Parathyroid adenoma (tissue), 2 donors: ENCODE results near the gene PTTG1.

Source experiments
- H2AFZ ChIP-seq: fragments of 300-600 bp; sonication (generic); one replicate; pipeline ENCODE4 v1.7.0; 2017; ENCODE audit warnings: antibody characterized with exemption, mild to moderate bottlenecking
- H3K27ac ChIP-seq: fragments of 300-600 bp; sonication (generic); one replicate; pipeline ENCODE4 v1.7.0; 2017
- H3K27me3 ChIP-seq: fragments of 300-600 bp; sonication (generic); one replicate; pipeline ENCODE4 v1.7.0; 2017; ENCODE audit warnings: low read length; ENCODE audit not compliant: control insufficient read depth, insufficient read depth
- H3K36me3 ChIP-seq: fragments of 300-600 bp; sonication (generic); one replicate; pipeline ENCODE4 v1.7.0; 2017; ENCODE audit warnings: low read length; ENCODE audit not compliant: control insufficient read depth, insufficient read depth
- H3K4me1 ChIP-seq: fragments of 300-600 bp; sonication (generic); one replicate; pipeline ENCODE4 v1.7.0; 2017; ENCODE audit warnings: control low read depth
- H3K4me2 ChIP-seq: fragments of 300-600 bp; sonication (generic); one replicate; pipeline ENCODE4 v1.7.0; 2017; ENCODE audit warnings: low read length
- H3K4me3 ChIP-seq: fragments of 300-600 bp; sonication (generic); one replicate; pipeline ENCODE4 v1.7.0; 2017; ENCODE audit warnings: low read depth, low read length
- H3K79me2 ChIP-seq: fragments of 300-600 bp; sonication (generic); one replicate; pipeline ENCODE4 v1.7.0; 2017; ENCODE audit warnings: control low read depth
- H3K9ac ChIP-seq: fragments of 300-600 bp; sonication (generic); one replicate; pipeline ENCODE4 v1.7.0; 2017; ENCODE audit warnings: mild to moderate bottlenecking
- H3K9me3 ChIP-seq: fragments of 300-600 bp; sonication (generic); one replicate; pipeline ENCODE4 v1.7.0; 2017; ENCODE audit warnings: low read length; ENCODE audit not compliant: control insufficient read depth
- TF ChIP-seq, protein P1 (sequence below): fragments of 300-600 bp; sonication (generic); IDR thresholded peaks from one replicate; pipeline ENCODE4 v1.7.0; 2017; ENCODE audit warnings: antibody characterized with exemption, mild to moderate bottlenecking
- donor health status: primary hyperparathyroidism.

PTTG1 gene

DNA sequence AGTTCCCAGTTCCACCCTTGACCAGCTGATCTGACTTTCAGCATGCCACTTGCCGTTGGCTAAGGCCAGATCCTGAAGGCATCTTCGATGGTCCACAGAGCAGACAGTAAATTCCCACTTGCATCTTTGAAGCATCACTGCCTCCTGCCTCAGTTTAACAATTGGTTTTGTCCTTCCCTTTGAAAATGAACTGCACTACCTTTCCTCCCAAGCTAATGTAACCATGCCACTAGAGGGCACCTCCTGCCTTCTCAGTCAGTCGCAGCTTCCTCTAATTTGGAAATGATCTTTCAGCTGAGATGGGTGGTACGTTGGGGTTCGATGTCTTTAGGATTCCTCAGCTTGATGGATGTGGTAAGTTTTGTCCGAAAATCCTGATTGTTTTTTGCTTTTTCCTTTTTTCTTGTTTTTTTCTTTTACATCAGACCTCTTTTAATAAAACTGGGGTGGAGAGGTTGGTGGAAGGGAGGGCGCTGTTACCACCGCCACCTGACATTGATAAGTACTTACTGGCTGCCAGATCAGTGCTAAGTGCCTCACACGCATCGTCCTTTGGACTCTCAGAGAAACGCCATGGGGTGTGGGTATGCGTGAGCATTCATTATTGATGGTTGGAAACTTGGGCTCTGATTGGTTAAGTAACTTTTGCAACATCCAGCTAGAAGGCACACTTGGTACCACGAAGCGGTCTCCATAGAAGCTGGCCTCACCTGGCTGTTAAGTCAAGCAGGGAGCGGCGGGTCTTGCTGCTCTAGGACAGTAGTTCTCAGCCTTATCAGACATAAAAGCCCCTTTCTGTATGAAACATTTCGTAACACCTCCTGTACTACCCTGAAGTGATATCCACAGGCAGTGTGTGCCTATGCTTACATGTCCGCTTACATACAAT is 16.9 kb downstream of the PTTG1 start:
- no peaks in the 10 kb centered on the region for H3K36me3 ChIP-seq
- peak overlapping the region; percentile 98 for H3K4me2 ChIP-seq
- H3K79me2 ChIP-seq: no peaks in the 10 kb centered on the region
- no peak overlapping the region for H3K27ac ChIP-seq
- no peaks in the 10 kb centered on the region for H3K27me3 ChIP-seq
- peak overlapping the region; percentile 84 for H2AFZ ChIP-seq
- no peaks in the 10 kb centered on the region for H3K9me3 ChIP-seq
- peaks cover 10% of the 10 kb centered on the region for H3K4me1 ChIP-seq
- H3K4me3 ChIP-seq: peak overlapping the region; percentile 58
- no peak overlapping the region for H3K9ac ChIP-seq
- TF ChIP-seq, protein P1, sequence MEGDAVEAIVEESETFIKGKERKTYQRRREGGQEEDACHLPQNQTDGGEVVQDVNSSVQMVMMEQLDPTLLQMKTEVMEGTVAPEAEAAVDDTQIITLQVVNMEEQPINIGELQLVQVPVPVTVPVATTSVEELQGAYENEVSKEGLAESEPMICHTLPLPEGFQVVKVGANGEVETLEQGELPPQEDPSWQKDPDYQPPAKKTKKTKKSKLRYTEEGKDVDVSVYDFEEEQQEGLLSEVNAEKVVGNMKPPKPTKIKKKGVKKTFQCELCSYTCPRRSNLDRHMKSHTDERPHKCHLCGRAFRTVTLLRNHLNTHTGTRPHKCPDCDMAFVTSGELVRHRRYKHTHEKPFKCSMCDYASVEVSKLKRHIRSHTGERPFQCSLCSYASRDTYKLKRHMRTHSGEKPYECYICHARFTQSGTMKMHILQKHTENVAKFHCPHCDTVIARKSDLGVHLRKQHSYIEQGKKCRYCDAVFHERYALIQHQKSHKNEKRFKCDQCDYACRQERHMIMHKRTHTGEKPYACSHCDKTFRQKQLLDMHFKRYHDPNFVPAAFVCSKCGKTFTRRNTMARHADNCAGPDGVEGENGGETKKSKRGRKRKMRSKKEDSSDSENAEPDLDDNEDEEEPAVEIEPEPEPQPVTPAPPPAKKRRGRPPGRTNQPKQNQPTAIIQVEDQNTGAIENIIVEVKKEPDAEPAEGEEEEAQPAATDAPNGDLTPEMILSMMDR: peak; percentile 70

DNA sequence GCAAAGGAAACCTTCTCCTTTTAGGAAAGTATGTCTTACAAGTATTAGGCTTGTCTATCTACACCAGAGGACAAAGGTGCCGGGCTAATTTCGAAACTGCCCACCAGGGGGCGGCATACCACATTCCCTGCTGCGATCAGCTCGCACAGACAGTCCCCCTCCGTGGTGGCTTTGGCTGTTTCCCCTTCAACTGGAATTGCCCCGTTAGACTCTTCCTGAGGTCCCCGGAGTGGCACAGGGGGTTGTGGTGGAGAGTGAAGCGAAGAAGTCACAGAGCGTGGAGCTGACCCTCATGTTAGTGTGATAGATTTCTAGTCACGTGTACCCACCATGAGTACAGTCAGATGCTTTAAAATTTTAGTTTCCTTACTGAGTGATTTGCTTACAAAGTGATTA is 17.5 kb downstream of the PTTG1 start:
- Histone ChIP-seq H3K27me3 (no peaks in the 10 kb centered on the region), H3K4me2 (peak overlapping the region; percentile 98), H3K4me1 (peaks cover 5% of the 10 kb centered on the region), H3K4me3 (peak overlapping the region; percentile 58), H3K79me2 (no peaks in the 10 kb centered on the region), H2AFZ (peak overlapping the region; percentile 84), H3K9ac (no peak overlapping the region), H3K9me3 (no peaks in the 10 kb centered on the region), H3K27ac (no peak overlapping the region), H3K36me3 (no peaks in the 10 kb centered on the region)
- TF ChIP-seq, protein P1: peak; percentile 96

DNA sequence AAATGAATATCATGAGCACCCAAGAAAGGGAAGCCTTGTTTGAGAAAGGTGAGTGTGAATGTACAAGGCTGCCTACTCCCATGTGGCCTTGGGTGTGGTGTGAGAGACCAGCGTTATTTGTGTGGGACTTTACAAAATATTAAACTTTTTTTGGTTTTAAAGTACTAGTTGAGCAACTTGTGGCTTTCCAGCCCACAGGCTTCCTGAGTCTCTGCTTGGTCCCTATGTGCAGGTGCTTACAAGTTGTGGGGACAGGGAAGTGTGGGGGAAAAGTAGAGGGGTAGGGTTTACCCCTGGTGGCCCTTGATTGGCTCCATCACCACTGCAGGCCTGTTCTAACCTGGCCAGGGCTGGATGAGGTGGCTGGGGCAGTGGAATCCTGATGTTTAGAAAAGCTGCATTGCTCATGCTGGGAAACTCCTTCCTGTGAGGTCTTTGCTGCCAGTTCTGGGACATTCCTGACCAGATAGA is 19.7 kb downstream of the PTTG1 start:
- Histone ChIP-seq H3K9ac (no peak overlapping the region), H3K4me1 (peaks cover 5% of the 10 kb centered on the region), H3K4me2 (no peak overlapping the region), H3K79me2 (no peaks in the 10 kb centered on the region), H3K4me3 (no peak overlapping the region), H3K9me3 (no peaks in the 10 kb centered on the region), H3K36me3 (no peaks in the 10 kb centered on the region), H3K27ac (no peak overlapping the region), H2AFZ (no peak overlapping the region), H3K27me3 (no peaks in the 10 kb centered on the region)
- TF ChIP-seq, protein P1: no peak

- TF ChIP-seq, protein P1: no peak
- Histone ChIP-seq H3K27ac (no peak overlapping the region), H3K4me2 (no peak overlapping the region), H3K9me3 (no peaks in the 10 kb centered on the region), H3K27me3 (no peaks in the 10 kb centered on the region), H3K79me2 (no peaks in the 10 kb centered on the region), H2AFZ (no peak overlapping the region), H3K36me3 (no peaks in the 10 kb centered on the region), H3K9ac (no peak overlapping the region), H3K4me1 (peaks cover 5% of the 10 kb centered on the region), H3K4me3 (no peak overlapping the region)
These were observed 21.3 kb downstream of the PTTG1 start for GRCh38 chr5:160442824-160443431.
